ENCODE data around the gene ZNF649. TPM values are rescaled to one million over a fixed set of nuclear protein-coding genes. Genes with fewer than 3 reads are reported as not detected.
A peak's percentile ranks its signal among the peaks of the same experiment; 100 is the strongest.
"Not testable (repeated sequence)": the region's sequence is repeated elsewhere in the genome, so short reads cannot be mapped to it uniquely, and the experiment has no call there.

ZNF649 gene
- total RNA-seq, result 6.5 and 9.2 TPM in 2 replicates

GRCh38 chr19:51904331-51905165, at the start of gene ZNF649:
Gene ZNF649, minus strand, starts transcription at chr19:51905017. Its CDS starts 4,910 bp downstream, at chr19:51900107.
- peak; percentile 90 for DNase-seq

DNA sequence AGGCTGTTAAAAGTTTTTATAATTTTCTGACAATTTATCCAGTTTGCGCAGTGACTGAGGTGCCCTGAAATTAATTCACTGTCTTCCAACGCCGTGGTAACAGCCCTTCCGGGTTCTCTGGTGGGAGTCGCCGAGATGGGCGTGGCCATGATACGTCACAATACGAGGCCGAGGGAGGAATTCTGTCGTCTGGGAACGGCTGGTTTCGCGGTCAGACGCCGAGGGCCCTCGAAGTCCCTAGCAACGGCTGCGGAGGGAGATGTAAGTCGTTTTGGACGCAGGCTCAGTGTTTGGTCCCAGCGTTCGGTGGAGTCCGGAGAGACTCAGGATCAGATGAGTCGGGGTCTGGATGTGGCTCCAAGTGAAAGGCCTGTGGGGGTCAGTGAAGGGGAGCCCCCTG, 44.2 kb upstream of the ZNF649 start:
- peak; percentile 5 for DNase-seq

DNA sequence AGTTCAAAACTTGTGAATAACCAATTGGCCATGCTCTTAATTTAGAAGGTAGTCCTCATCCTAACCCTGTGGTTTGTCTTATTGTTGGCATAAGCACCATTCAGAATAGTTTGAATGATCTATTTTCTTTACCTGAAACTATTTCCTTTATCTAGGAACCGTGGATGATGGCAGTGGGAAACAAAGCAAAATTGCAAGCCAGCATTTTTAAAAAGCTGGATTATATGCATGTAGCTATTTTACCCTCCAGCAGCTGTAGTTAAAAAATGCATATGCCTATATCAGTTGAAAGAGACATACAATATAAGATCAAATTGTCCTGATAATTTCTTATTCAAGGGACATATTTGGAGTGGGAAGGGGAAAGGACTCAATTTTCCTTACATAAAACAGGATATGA, 41.8 kb upstream of the ZNF649 start:
- no peak for DNase-seq

DNA sequence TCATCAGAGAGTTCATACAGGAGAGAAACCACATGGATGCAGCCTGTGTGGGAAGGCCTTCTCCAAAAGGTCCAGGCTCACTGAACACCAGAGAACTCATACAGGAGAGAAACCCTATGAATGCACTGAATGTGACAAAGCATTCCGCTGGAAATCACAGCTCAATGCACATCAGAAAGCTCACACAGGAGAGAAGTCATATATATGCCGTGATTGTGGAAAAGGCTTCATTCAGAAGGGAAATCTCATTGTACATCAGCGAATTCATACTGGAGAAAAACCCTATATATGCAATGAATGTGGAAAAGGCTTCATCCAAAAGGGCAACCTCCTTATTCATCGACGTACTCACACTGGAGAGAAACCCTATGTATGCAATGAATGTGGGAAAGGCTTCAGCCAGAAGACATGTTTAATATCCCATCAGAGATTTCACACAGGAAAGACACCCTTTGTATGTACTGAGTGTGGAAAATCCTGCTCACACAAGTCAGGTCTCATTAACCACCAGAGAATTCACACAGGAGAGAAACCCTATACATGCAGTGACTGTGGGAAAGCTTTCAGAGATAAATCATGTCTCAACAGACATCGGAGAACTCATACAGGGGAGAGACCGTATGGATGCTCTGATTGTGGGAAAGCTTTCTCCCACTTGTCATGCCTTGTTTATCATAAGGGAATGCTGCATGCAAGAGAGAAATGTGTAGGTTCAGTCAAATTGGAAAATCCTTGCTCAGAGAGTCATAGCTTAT, 40.2 kb upstream of the ZNF649 start:
- DNase-seq, result no peak

- no peak for DNase-seq
These were observed 34.1 kb upstream of the ZNF649 start for GRCh38 chr19:51938936-51939335.

- DNase-seq, result no peak
These were observed 27.1 kb upstream of the ZNF649 start for GRCh38 chr19:51931921-51932320.

GRCh38 chr19:51927859-51928258, 23.0 kb upstream of the ZNF649 start:
- no peak for DNase-seq

DNA sequence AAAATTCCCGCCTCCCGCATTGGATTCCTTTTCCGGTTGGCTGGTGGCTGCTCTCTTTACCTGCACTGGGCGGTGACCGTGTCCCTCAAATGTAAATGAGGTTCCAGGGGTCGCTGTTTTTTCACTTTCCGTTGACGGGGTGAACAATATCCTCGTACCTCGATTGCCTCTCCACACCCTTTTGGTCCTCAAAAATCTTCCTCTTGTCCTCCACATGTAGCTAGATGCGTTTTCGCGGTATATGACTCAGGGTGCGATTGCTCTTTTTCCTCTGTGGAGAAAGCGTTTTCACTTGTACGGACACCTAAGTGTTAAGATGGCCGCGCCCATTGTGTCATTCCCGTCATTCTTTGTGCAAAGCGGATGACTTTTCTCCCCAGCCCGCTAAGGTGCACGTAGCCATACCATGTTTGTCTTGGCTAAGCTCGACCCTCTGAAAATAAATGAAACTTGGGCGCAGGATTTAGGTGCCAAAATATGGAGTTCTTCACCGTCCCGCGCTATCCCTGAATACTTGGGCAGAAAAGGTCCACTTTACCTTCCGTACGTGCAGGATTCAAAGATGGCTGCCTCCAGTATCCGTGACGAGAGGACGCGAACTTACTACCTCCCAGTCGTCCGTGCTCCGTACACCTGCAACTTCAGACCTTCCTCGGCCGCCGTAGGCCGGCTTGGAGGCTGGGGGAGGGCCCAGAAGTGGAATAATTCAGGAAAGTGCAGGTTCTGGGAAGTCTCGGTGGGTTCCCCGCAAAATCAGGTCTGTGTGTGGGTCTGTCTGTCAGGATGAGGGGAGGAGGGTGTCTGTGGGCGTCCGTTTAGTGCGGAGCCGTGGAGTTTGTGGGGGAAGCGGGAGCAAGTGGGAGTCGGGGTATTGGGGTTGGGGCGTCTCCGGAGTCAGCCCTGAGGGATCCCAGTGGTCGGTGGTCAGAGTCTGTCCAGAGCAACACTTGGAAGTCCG, 22.2 kb upstream of the ZNF649 start, which contains the start of gene ZNF613:
Gene ZNF613 (plus strand): TSS at position 689 of the 958 bp plus-strand sequence. CDS start 8,749 bp downstream, outside the sequence.
- DNase-seq, result peak; percentile 97

DNA sequence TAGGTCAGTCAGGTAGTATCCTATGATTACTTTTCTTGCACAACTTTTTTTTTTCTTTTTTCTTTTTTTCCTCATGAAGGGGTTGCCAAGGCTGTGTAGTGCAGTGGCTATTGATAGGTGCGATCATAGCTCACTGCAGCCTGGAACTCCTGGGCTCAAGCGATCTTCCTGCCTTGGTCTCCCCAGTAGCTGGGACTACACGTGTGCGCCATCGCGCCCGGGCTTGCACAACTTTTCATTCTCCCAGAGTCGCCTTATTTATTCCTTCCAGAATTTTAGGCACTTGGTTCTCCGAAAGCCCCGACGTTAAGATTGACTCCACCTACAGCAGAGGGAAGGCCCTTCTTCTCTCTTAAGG, 21.6 kb upstream of the ZNF649 start:
- no peak for DNase-seq

DNA sequence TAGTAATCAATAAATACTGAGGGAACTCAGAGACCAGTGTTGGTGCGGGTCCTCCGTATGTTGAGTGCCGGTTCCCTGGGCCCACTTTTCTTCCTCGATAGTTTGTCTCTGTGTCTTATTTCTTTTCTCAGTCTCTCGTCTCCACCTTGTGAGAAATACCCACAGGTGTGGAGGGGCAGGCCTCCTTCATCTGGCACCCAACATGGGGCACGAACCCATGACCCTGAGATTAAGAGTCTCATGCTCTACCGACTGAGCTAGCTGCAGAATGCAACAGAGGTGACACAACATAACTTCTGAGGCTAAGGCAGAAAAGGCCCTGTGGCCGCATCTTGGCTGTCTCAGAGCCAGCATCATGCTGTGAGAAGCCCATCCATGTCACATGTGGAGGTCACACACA, 17.1 kb upstream of the ZNF649 start:
- DNase-seq, result peak; percentile 2

DNA sequence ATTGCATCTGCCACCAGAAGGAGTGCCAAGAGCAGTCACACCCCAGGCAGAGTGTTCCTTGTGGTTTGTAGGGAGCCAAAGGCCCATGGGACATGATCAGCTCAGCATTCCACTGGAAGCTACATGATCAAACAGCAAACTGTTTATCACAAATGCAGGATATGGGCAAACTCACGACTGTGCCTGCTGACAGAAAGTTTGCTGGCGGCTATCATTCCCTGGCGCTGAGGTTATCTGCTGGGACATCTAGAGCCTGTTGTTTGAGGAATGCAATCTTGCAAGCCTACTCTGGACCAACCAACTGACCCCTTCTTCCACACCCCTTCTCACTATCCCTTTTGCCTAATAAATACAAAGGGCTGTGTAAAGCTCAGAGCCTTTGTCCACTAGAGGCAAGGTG, 14.8 kb upstream of the ZNF649 start:
- DNase-seq, result no peak

DNA sequence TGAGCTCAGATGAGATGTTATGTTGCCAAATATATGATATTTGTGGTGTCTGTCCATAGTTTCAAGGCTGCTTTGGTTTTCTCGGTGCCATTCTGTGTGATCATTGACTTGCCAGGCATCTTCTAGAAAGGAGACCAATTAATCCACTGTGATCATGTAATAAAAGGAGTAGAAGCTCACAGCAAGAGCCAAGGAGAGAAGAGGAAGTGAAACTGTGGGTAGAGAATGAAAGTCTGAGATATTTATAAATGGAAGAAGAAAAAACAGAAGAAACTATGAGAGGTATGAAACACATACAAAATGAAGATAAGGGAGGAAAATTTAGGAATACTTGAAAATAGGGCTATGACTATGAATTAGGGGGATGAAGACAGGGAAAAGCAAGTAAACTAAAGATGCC, 11.3 kb upstream of the ZNF649 start:
- no peak for DNase-seq

DNA sequence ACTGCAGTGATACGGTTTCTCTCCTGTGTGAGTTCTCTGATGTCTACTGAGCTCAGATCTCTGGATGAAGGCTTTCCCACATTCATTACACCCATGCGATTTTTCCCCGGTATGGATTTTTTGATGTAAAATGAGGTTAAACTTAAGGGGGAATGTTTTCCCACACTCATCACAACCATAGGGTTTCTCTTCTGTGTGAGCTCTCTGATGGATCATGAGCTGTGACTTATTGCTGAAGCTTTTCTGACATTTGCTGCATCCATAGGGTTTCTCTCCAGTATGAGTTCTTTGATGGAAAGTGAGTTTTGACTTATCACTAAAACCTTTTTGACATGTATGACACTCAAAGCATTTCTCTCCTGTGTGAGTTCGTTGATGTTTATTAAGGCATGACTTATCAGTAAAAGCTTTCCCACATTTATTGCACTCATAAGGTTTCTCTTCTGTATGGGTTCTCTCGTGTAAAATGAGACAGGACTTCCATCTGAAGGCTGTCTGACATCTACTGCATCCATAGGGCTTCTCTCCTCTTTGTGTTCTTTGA, 10.6 kb upstream of the ZNF649 start:
- DNase-seq, result no peak

GRCh38 chr19:51907981-51908380, 3.2 kb upstream of the ZNF649 start:
- DNase-seq, result not testable (repeated sequence)

- DNase-seq, result not testable (repeated sequence)
These were observed 1.3 kb upstream of the ZNF649 start for GRCh38 chr19:51906108-51906507.

- DNase-seq, result not testable (repeated sequence)
These were observed 822 bp upstream of the ZNF649 start for GRCh38 chr19:51905639-51906038.

DNA sequence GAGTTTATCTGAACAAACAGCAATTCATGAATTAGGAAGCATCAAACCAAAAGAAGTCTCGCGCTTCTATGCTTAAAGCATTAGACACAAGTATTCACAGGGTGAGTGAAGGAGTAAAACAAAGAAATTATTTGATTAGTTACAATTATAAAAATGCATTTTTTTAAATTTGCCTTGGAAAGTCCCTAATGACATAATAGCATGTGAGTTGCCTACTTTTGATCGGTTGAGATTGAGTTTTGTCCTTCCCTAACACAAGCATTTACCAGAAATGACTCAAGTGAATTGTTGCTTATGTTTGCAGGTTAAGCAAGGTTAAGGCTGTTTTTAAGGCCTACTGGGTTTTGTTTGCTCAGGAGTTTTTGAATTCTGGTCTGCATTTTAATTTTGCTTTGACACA, 389 bp upstream of the ZNF649 start:
- DNase-seq, result no peak

- no peak for DNase-seq
These were observed 1.6 kb downstream of the ZNF649 start for GRCh38 chr19:51903192-51903591.

- peak; percentile 8 for DNase-seq
These were observed 3.0 kb downstream of the ZNF649 start for GRCh38 chr19:51901860-51902259.

DNA sequence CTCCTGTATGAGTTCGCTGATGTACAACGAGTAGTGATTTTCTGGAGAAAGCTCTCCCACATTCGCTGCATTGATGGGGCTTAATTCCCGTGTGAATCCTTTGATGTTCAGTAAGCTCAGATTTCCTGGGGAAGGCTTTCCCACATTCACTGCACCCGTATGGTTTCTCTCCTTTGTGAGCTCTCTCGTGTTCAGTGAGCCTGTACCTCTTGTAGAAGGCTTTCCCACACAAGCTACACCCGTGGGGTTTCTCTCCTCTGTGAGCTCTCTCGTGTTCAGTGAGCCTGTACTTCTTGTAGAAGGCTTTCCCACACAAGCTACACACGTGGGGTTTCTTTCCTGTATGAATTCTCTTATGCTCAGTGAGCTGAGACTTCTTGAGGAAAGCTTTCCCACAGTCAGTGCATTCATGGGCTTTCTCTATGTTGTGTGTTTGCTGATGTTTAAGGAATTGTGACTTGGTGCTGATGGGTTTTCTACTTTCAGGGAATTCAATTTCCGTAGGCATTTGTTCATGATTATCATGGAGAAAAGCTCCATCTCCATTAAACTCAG, 13.5 kb downstream of the ZNF649 start:
- peak; percentile 2 for DNase-seq

DNA sequence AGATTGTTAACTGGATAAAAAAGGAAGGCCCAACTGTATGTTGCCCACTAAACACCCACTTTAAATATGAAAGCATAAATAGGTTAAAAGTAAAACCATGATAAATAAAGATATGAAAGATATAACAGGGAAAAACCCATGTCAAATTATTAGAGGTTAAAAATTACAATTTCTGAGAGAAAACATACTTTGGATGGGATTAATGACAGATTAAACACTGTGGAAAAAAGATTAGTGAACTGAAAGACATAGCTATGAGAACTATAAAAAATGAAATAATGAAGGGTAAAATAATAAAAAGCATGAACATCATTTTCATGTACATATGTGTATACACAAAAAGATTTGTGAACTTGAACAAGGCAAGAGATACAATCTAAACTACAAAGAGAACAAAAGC, 14.9 kb downstream of the ZNF649 start:
- DNase-seq, result no peak
